GM18858 (cell line): ENCODE results near the gene PCDHGB1.
"Not testable (repeated sequence)": the region's sequence is repeated elsewhere in the genome, so short reads cannot be mapped to it uniquely, and the experiment has no call there.

Source experiments
- ATAC-seq: cut with Tn5 transposase; IDR thresholded peaks from one replicate; pipeline ENCODE4 v1.9.1; 2021; ENCODE audit not compliant: unreplicated experiment

Gene PCDHGB1

DNA sequence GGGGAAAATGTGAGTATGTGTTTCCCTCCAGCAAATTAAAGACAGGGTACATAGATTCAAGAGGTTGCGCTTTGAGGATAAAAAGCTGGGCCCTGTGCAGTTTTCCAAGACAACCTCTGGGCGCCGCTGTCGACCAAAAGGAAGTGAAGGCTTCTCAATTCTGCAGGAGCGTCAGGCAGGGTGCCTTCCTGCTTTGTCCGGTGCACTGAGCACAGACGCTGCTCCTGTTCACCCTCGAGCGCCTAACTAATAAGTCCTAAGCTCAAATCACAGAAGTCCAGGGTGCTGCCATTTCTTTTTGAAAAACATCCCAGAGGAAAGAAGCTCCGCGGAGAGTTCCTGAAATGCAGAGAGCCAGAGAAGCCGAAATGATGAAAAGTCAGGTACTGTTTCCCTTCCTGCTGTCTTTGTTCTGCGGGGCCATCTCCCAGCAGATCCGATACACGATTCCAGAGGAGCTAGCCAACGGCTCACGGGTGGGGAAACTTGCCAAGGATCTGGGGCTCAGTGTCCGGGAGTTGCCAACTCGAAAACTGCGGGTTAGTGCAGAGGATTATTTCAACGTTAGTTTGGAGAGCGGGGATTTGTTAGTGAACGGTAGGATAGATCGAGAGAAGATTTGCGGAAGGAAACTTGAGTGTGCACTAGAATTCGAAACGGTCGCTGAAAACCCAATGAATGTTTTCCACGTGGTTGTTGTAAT is at the start of gene PCDHGB1:
Gene PCDHGB1 (plus strand): TSS at position 183 of the 703 bp plus-strand sequence. CDS start 162 bp downstream, at position 345.
- no peak for ATAC-seq

DNA sequence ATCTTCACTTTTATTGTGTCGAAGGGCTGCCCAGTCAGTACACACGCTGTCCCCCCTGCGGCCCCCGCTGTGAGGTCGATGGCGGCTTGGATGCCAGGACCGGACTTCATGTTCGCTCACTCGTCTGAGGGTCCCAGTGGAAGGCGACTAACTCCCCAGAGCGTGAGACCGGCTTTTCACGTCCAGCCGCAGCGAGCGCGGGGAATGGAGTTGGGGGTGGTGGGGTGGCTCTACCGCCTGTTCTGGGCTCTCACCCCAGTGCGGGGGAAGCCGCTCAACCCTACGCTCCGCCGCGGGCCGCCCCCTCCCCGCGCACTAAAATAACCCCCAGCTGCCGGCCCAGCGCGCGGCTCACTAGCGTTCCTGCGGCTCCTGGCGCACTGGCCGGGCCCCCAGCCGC is 46.1 kb upstream of the PCDHGB1 start, which contains the start of gene SLC25A2:
Gene SLC25A2 (minus strand): TSS at position 294 of the 400 bp plus-strand sequence. CDS start 184 bp downstream, at position 110.
- no peak for ATAC-seq

DNA sequence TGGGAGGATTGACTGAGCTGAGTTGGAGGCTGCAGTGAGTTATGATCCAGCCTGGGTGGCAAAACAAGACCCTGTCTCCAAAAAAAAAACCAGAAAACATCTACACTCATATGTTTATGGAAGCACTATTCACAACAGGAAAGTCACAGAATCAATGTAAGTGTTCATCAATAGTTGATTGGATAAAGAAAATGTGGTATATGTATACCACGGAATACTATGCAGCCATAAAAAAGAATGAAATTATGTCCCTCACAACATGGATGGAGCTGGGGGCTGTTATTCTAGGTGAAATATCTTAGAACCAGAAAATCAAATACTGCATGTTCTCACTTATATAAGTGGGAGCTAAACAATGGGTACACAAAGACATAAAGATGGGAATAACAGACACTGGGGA is 43.3 kb upstream of the PCDHGB1 start:
- ATAC-seq = no peak

DNA sequence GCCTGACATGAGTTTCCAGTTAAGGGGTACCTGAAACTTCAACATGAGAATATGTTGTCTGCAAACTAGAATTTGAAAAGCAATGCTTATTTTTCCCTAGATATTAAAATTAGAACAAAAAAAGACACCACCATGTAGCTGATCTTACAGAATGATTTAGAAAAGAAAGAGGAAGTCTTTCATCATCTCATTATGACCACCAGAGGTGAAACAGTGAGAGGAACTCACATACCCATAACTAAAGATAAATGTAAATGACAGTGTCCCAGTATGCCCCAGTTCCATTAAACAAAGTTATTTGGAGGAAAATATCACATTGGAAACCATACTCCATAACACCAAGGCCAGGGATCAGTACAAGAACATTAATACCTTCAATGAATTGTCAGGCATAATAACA is 36.2 kb upstream of the PCDHGB1 start:
- ATAC-seq = no peak

DNA sequence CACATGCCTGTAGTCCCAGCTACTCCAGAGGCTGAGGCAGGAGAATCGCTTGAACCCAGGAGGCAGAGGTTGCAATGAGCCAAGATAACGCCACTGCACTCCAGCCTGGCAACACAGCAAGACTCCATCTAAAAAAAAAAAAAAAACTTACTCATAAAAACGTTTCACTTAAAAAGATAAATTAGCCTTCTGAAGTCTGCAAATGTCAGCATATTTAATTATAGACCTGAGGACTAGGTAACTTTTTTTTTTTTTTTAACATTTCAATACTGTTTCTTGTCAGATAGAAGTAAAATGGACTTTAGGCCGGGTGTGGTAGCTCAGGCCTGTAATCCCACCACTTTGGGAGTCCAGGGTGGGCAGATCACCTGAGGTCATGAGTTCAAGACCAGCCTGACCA is 32.9 kb upstream of the PCDHGB1 start:
- not testable (repeated sequence) for ATAC-seq

DNA sequence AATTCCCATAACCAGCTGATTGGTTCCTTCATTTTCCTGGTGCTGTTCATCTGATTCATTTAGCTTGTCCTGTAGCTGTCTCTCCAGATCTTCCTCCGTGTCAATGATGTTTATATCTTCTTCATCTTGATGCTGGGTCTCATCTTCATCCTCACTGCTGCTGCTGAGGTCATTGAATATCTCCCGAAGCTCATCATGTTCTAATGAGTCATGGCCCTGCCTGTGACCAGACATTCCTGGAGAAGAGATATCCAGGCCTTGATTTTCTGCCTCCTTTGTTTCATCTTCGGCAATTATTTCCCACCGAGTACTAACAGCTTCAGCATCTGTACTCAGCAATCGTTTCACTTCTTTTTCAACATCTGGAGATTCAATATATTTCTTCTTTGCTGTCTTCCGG is 30.7 kb upstream of the PCDHGB1 start:
- no peak for ATAC-seq

DNA sequence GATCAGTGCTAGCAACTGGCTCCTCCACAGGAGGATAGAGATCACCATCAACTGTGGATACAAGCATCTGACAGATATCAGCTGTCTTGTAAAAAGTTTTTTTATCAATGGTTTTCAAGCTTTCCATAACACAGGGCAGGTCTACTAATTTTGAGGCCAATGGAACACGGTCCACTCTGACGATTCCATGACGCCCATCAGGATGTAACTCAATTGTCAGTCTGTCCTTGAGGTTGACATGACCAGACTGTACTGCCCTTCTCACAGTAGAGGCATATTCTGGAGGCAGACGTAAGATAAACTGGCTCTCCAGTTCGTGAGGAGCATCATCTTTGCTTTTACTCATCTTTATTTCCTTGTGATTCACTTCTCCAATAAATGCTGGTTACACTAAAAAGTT is 30.2 kb upstream of the PCDHGB1 start:
- ATAC-seq = no peak

DNA sequence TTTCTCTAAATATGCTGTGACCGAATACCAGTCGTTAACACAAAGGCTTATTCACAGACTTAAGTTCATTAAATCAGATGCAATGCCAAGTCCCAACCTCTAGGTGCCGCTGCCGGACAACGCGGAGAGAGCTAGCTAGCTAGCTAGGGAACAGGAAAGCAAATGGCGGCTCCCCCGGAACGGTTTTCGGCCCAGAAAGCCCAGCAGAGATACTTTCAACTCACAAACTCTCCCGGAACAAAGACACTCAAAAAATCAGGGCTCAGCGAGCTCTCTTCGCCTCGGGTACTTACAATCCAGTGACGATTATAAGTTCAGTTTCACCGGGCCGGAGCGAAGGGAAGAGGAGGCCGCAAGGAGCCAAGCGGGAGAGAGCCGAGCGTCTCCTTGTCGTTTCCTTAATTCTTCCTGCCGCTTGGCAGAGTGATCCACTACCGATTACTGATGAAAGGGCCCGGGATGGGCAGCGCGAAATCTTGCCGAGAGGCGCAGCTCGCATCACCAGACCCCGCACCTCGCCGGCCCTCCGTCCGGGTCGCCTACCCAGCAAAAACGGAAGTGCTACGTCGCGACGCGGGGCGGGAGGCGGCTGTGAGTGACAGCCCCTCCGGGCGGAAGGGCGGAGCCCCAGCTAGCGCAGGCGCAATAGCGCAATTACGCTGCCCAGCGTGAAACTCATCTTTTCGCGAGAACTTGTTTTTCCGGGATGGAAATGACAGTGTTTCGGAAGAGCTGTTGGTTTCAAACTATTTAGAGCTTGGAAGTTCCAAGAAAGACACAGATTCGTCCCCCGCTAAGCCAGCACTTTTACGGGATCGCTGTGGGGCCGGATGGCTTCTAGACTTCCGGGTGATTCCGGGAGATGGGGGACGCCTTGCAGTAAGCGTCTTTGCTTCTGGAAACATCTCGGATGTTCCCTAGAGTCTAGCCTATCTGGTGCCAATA is 29.4 kb upstream of the PCDHGB1 start, which contains the start of gene TAF7:
Gene TAF7 (minus strand): TSS at position 560 of the 945 bp plus-strand sequence. CDS start 740 bp downstream, outside the sequence.
- peak; percentile 79 for ATAC-seq

DNA sequence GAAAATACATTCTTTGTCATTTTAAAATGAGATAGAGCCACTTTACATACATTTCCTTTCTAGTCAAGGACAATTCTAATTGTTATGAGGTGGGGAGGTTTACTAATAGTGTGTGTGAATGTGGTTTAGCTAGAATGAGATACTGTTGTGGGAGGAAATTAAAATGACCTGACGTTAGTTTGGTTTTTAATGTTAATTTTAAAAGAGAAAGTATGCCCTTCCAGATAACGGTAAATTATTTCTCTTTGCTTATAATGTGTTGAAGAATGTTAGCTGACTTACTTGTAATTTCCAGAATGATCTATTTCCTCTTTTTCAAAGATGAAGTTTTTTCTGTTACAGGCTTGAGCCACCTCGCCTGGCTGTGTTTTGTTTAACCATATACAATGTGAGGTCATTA is 27.6 kb upstream of the PCDHGB1 start:
- no peak for ATAC-seq

DNA sequence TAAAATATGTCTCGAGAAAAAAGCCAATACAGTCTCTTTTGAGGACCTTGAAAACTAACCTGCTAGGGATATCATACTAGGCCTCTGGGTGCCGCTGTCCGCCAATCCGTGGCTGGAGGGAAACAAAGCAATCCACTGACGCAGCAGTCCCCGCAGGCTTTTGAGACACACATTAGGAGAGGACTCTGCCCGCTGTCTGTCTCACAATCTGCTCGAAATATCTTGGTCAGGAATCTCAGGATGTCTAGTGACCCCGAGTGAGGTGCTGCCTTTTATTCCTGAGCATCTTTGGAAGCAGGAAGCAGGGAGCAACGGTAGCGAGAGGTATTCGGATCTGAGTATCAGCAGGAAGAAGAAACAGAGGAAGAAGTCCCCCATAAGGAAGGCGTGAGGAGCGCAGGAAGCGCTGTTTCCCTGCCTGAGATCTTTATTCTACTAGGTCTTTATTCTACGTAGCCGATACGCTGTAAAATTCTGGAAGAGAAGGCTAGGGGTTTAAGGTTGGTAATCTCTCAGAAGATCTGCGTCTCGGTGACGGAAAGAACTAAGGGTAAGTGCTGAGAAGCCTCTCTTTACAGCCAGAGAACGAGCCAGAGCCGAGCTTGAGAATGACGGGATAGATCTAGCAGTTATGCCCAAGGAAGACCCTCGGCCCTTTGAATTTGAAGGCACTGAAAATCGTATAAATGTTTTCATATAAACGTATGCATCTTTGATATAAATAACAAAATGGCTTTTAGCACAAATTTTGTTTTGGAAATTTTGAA is 23.6 kb upstream of the PCDHGB1 start:
- peak; percentile 66 for ATAC-seq

DNA sequence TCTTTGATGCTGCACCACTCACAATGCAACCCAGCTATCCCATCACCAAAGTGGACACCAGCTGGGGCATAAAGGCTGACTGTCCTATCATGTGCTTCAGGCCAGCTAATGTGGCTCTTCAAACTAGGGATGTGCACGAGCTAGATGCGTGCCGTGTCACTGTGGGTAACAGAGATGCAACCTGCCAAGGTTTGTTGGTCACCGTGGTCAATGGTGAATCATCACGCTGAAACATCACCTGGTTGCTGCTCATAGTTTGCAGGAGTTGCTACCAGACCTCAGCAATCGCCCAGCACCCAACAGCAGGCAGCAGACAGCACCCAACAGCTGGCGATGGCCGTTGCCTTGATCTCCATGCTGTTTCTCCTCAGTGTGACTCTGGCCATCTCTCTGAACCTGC is 21.7 kb upstream of the PCDHGB1 start:
- ATAC-seq = no peak

DNA sequence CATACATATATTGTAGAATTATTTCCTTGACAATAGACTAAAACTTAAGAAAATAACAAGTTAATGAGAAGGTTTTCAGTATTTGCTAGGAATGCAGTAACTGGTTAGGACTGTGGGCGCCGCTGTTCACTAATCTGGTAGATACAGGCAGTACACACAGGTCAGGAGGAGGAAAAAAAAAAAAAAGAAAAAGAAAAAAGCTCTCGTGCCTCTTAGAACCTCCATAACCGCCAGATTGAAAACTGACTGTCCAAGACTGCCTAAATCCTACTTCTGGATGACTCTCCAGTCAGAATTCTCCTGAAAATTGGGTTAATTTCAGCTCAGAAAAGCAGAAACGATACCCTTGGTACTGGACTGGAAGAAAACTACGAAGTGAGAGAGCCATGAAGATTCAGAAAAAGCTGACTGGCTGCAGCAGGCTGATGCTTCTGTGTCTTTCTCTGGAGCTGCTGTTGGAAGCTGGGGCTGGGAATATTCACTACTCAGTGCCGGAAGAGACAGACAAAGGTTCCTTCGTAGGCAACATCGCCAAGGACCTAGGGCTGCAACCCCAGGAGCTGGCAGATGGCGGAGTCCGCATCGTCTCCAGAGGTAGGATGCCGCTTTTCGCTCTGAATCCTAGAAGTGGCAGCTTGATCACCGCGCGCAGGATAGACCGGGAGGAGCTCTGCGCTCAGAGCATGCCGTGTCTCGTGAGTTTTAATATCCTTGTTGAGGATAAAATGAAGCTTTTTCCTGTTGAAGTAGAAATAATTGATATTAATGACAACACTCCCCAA is 19.4 kb upstream of the PCDHGB1 start, which contains the start of gene PCDHGA1:
Gene PCDHGA1 (plus strand): TSS at position 216 of the 782 bp plus-strand sequence.
- ATAC-seq = no peak

DNA sequence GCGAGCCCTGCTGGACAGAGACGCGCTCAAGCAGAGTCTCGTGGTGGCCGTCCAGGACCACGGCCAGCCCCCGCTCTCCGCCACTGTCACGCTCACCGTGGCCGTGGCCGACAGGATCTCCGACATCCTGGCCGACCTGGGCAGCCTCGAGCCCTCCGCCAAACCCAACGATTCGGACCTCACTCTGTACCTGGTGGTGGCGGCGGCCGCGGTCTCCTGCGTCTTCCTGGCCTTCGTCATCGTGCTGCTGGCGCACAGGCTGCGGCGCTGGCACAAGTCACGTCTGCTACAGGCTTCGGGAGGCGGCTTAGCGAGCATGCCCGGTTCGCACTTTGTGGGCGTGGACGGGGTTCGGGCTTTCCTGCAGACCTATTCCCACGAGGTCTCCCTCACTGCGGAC is 17.3 kb upstream of the PCDHGB1 start:
- not testable (repeated sequence) for ATAC-seq

DNA sequence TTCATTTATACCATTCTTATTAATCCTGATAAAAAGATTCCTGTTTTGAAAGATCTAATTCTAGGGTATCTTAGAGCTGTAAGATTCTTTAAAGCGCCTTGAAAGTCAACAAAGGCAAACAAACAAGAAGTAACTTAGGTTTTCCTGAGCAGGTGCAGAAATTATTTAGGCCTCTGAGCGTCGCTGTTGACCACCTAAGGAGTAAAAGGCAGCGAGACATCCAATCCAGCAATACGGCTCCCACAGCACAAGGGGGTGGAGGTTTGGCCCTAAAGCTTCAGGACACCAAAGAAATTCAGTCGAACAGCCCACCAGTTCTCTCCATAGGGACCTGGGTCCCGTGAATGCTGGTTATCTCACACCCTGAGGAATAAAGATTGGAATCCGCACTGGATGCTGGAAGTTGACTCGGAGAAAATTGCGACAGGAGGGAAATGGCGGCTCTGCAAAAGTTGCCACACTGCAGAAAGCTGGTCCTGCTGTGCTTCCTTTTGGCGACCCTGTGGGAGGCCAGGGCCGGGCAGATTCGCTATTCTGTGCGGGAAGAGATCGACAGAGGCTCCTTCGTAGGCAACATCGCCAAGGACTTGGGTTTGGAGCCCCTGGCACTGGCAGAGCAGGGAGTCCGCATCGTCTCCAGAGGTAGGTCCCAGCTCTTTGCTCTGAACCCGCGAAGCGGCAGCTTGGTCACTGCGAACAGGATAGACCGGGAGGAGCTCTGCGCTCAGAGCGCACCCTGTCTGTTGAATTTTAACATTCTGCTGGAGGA is 11.2 kb upstream of the PCDHGB1 start, which contains the start of gene PCDHGA2:
Gene PCDHGA2 (plus strand): TSS at position 223 of the 769 bp plus-strand sequence.
- ATAC-seq = no peak

DNA sequence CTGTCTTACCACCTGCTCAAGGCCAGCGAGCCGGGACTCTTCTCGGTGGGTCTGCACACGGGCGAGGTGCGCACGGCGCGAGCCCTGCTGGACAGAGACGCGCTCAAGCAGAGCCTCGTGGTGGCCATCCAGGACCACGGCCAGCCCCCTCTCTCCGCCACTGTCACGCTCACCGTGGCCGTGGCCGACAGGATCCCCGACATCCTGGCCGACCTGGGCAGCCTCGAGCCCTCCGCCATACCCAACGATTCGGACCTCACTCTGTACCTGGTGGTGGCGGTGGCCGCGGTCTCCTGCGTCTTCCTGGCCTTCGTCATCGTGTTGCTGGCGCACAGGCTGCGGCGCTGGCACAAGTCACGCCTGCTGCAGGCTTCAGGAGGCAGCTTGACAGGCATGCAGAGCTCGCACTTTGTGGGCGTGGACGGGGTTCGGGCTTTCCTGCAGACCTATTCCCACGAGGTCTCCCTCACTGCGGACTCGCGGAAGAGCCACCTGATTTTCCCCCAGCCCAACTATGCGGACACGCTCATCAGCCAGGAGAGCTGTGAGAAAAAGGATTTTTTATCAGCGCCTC is 9.0 kb upstream of the PCDHGB1 start:
- not testable (repeated sequence) for ATAC-seq

DNA sequence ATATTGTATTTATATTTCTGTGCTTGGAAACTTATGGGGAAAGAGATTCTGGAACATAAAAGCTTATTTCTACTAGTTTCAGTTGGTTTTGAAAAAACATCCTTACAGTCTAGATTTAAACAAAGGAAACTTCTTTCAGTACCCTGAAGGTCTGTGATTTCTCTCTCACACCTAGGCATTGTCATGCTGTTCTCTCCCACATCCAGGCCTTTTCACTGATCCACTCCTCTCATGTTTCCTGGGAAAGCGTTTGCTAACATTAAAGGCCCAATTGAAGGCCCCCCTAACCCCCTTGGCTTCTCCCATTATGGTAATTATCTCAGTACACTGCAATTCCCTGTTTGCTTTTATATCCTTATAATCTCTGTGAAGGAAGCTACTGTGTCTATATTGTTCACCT is 7.1 kb upstream of the PCDHGB1 start:
- no peak for ATAC-seq

DNA sequence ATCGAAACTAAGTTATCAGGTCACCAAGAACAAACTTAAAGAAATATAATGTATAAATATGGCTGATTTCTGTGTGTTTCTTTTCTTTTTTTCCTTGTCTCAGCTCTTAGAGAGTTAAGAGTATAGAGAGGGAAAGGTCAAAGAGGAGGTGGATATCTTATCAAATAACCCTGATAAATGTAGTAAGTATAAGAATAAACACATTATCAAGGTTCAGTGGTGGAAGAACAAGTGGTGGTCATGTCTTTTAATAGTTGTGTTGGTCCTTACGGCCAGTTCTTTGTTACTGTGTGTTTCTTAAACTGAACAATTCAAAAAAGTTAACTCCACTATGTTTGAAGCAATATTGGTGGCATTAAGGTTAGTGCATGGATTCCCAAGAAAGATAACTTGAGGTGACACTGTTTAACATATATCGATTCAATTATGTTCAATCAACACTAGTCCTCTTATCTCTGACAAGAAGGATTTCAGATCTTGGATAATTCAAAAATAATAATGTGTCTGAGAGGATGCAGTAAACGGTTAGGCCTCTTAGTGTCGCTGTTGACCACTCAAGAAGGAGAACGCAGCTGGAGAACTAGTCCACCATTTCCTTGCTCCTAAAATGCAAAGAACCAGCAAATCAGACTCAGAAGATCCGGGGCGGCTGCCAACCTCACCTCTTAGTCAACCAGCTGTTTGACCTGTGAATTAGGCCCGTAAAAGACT is 6.5 kb upstream of the PCDHGB1 start, which contains the start of gene PCDHGA3:
Gene PCDHGA3 (plus strand): TSS at position 588 of the 711 bp plus-strand sequence. CDS start 205 bp downstream, outside the sequence.
- ATAC-seq = no peak

DNA sequence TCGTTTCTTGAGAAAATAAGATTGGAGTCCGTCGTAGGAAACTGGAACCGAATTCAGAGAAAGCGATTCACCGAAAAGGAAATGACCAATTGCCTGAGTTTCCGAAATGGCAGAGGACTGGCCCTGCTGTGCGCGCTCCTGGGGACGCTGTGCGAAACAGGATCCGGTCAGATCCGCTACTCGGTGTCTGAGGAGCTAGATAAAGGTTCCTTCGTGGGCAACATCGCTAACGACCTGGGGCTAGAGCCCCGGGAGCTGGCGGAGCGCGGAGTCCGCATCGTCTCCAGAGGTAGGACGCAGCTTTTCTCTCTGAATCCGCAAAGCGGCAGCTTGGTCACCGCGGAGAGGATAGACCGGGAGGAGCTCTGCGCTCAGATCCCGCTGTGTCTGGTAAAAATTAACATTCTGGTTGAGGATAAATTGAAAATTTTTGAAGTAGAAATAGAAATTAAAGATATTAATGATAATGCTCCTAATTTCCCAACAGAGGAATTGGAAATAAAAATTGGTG is 5.9 kb upstream of the PCDHGB1 start:
- ATAC-seq = no peak
